ENCODE data around the gene PAK3.

DNA sequence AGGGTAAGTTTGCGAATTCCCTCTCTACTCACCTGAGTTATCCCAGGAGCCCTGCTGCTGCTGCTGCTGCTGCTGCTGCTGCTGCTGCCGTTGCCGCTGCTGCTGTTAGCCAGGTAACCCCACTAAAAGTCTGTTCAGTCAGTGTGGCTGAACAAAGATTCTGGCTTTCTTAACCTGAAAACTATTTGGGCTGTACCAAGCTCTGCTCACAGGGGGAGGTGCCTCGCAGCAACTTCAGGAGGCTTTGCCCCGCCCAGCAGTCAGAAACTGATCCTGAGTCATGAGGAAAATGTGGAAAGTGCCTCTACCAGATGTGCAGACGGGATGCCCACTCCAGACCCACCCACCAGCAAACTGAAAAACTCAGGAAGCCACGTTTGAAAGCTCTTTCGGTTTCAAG is 174.3 kb downstream of the PAK3 start, which contains the start of gene CAPN6:
- no peak for TF ChIP-seq POLR2A (IDR thresholded peaks at IDR 0.05)
- TF ChIP-seq POLR2AphosphoS5 (IDR thresholded peaks at IDR 0.05): no peak
